Measurements from ENCODE around the gene TIMP4. TPM values are rescaled to one million over a fixed set of nuclear protein-coding genes. Genes with fewer than 3 reads are reported as not detected.

The TIMP4 gene
- total and polyA plus RNA-seq, 8 donors, result 2.6 to 13.4 (median 7.3) TPM

DNA sequence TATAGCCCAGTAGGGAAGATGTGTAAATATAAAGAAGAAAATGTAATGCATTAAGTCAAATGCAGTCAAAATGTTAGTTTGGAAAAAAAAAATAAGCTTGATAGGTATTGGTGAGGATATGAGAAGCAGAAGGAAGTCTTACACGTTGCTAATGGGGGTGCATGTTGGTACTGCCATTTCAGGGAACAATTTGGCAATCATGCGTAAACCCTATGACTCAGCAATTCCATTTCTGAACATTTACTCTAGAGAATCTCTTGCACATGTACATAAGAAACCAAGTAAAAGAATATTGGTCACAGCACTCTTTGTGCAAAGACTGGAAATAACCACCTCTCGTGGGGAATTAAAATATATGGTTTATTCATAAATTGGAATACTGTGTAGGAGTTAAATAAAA is 35.5 kb upstream of the TIMP4 start:
- no peak overlapping the region for H3K4me3 ChIP-seq
- intact Hi-C loops (cut with DNase I; ENCODE audit: low total_unique reads), result no loop called here
- no peaks in the 10 kb centered on the region for H3K36me3 ChIP-seq
- H3K27ac ChIP-seq, result peak overlapping the region in 4 of 5 donors; percentile 46 to 84 (median 78)
- 33 to 46% (median 40%) methylated on average over 3 of the region's 3 CpGs for WGBS, 5 donors
- no peaks in the 10 kb centered on the region for H3K9me3 ChIP-seq
- no peak for TF ChIP-seq POLR2A (IDR thresholded peaks at IDR 0.05)
- TF ChIP-seq, protein P1, sequence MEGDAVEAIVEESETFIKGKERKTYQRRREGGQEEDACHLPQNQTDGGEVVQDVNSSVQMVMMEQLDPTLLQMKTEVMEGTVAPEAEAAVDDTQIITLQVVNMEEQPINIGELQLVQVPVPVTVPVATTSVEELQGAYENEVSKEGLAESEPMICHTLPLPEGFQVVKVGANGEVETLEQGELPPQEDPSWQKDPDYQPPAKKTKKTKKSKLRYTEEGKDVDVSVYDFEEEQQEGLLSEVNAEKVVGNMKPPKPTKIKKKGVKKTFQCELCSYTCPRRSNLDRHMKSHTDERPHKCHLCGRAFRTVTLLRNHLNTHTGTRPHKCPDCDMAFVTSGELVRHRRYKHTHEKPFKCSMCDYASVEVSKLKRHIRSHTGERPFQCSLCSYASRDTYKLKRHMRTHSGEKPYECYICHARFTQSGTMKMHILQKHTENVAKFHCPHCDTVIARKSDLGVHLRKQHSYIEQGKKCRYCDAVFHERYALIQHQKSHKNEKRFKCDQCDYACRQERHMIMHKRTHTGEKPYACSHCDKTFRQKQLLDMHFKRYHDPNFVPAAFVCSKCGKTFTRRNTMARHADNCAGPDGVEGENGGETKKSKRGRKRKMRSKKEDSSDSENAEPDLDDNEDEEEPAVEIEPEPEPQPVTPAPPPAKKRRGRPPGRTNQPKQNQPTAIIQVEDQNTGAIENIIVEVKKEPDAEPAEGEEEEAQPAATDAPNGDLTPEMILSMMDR (IDR thresholded peaks at IDR 0.05), result no peak
- peak in 2 of 3 donors; percentile 51 to 57 for TF ChIP-seq POLR2AphosphoS5 (IDR thresholded peaks at IDR 0.05)
- no peak for TF ChIP-seq EP300 (IDR thresholded peaks at IDR 0.05)
- H3K4me1 ChIP-seq, result peaks cover 14 to 41% (median 27%) of the 10 kb centered on the region in 4 donors
- no peaks in the 10 kb centered on the region for H3K27me3 ChIP-seq
- DNase-seq, result peak in 1 of 2 donors; percentile 51

DNA sequence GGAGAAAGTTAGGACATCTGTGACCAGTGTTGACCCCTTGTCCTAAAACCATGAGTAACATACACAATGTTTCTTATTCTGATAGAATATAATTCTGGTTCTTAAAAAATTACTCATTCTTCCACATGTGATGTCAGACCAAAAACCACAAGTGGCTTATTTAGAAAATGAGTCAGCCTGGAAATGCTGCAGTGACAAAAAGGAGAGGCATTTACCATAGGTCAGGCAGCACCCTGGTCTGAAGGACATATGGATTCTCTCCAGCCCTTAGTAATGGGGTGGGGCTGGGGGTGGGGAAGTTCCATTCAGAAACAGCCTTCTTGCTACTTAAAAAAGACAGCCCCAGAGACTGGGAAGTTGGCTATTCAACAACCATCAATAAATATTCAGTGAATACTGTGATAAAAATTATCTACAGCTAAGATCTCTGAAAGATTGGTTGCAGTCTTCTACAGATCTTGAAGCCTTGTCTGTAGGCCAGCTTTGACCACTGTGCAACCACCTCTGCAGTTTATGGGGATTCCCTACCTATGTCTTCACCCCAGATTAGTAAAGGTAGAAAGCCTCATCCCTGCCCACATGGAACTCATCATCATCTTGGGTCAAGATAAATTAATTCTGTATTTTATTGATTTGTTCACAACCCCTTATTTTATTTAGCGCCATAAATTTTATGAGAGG is 34.9 kb upstream of the TIMP4 start:
- Histone ChIP-seq H3K4me3 (no peak overlapping the region), H3K9me3 (no peaks in the 10 kb centered on the region), H3K27ac (peak overlapping the region; percentile 46 to 84 (median 75)), H3K27me3 (no peaks in the 10 kb centered on the region), H3K36me3 (no peaks in the 10 kb centered on the region), H3K4me1 (peaks cover 18 to 46% (median 27%) of the 10 kb centered on the region in 4 donors)
- 85 to 100% (median 97%) methylated on average over 1 of the region's 1 CpG for WGBS, 5 donors
- TF ChIP-seq POLR2AphosphoS5 (IDR thresholded peaks at IDR 0.05) (peak in 2 of 3 donors; percentile 44 to 72), POLR2A (IDR thresholded peaks at IDR 0.05) (no peak)
- peak; percentile 44 to 68 for DNase-seq
- intact Hi-C loops (cut with DNase I; ENCODE audit: low total_unique reads), result no loop called here

DNA sequence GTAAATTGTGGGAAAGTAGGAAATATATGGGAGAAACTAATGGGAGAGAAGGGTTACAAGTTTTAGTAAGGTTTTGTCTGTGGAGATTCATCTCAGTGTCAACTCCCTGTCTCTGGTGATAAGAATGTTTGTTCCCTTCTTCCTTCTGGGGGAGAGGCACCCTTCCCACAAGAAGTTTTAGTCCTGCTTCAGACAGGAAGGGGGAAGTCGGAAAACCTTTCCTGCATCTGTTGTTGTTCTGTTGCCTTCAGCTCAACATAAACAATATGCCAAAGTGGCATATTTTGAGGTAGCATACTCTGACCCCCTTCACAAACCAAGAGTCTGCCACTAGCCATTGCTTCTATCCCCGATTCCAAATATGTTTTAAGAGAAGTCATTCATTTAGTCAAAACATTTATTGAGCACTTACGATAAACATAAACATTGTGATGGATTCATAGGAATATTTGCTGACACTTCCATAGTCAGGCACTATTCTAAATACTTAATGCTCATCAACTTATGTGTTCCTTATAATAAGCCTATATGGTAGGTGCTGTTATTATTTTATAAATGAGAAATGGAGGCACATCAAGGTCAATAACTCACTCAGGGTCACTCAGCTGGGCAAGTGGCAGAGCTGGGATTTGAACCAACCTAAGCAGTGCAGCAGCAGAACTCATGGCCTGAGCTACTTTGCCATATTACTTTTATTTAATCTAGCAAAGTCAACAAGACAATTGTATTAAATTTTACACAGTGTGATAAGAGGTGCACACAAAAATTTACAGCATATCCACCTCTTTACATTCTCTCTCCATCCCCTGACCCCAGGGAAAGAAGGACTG is 34.2 kb upstream of the TIMP4 start:
- Histone ChIP-seq H3K4me3 (no peak overlapping the region), H3K36me3 (no peaks in the 10 kb centered on the region), H3K9me3 (no peaks in the 10 kb centered on the region), H3K27ac (peak overlapping the region; percentile 46 to 84 (median 75)), H3K27me3 (no peaks in the 10 kb centered on the region), H3K4me1 (peaks cover 26 to 45% (median 32%) of the 10 kb centered on the region in 4 donors)
- TF ChIP-seq, protein P1 (IDR thresholded peaks at IDR 0.05), result no peak
- TF ChIP-seq POLR2AphosphoS5 (IDR thresholded peaks at IDR 0.05) (no peak), EP300 (IDR thresholded peaks at IDR 0.05) (no peak), POLR2A (IDR thresholded peaks at IDR 0.05) (no peak)
- intact Hi-C loops (cut with DNase I; ENCODE audit: low total_unique reads), result no loop called here
- WGBS, 5 donors, result 81 to 94% (median 91%) methylated on average over 3 of the region's 3 CpGs
- no peak for DNase-seq

DNA sequence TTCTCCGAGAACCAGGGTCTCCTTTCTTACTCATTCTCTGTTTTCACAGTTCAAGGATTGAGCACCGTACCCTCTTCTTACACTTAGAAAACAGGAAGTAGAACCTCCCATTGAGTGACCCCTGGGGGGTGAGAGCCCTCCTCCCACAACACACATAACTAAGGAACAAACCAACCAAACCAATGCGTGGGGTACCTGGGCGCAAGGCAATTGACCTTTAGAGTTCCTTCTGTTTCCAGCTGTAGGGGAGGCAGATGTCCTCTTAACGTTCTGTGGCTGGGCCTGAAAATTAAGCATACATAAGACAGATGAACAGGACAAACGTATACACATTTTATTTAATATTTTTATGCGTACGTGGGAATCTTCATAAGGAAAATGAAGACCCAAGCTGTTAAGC is 33.5 kb upstream of the TIMP4 start:
- H3K9me3 ChIP-seq, result no peaks in the 10 kb centered on the region
- TF ChIP-seq EP300 (IDR thresholded peaks at IDR 0.05), result no peak
- TF ChIP-seq POLR2AphosphoS5 (IDR thresholded peaks at IDR 0.05), result no peak
- TF ChIP-seq POLR2A (IDR thresholded peaks at IDR 0.05), result no peak
- TF ChIP-seq, protein P1 (IDR thresholded peaks at IDR 0.05), result no peak
- H3K4me1 ChIP-seq, result peaks cover 29 to 51% (median 36%) of the 10 kb centered on the region in 4 donors
- no peak overlapping the region for H3K4me3 ChIP-seq
- intact Hi-C loops (cut with DNase I; ENCODE audit: low total_unique reads), result no loop called here
- no peak for DNase-seq
- 86 to 95% (median 92%) methylated on average over 8 of the region's 8 CpGs for WGBS, 5 donors
- no peak overlapping the region for H3K27ac ChIP-seq
- no peaks in the 10 kb centered on the region for H3K27me3 ChIP-seq
- no peaks in the 10 kb centered on the region for H3K36me3 ChIP-seq

All from stomach (tissue), 9 donors.